NCI-H2171 treated with DMSO at 0.1 percent for 48 hours (cell line): ENCODE data around the gene SSBP4.
"Not testable (repeated sequence)": the region's sequence is repeated elsewhere in the genome, so short reads cannot be mapped to it uniquely, and the experiment has no call there.

Experiments used
- DNase-seq: peaks from one replicate; lab custom pipeline; 2025; lab: John Stamatoyannopoulos, UW

SSBP4 gene

DNA sequence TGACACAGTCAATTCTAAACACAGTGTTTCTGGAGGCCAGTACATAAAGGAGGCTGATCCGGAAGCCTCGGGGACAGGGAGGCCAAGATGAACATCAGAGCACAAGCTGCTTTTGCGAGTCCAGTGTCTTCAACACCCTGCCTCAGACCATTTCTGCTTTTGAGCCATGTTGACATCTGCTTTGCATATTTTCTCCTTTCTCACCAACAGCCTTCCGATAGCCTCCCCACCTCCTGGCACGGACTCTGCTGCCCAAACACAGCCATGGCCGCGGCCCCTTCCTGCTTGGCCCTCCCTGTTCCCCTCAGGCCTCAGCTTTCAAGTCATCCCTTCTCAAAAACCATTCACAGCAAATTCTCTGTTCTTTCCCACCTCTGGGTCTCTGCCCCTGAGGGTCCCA is 25.4 kb upstream of the SSBP4 start:
- DNase-seq, result no peak

DNA sequence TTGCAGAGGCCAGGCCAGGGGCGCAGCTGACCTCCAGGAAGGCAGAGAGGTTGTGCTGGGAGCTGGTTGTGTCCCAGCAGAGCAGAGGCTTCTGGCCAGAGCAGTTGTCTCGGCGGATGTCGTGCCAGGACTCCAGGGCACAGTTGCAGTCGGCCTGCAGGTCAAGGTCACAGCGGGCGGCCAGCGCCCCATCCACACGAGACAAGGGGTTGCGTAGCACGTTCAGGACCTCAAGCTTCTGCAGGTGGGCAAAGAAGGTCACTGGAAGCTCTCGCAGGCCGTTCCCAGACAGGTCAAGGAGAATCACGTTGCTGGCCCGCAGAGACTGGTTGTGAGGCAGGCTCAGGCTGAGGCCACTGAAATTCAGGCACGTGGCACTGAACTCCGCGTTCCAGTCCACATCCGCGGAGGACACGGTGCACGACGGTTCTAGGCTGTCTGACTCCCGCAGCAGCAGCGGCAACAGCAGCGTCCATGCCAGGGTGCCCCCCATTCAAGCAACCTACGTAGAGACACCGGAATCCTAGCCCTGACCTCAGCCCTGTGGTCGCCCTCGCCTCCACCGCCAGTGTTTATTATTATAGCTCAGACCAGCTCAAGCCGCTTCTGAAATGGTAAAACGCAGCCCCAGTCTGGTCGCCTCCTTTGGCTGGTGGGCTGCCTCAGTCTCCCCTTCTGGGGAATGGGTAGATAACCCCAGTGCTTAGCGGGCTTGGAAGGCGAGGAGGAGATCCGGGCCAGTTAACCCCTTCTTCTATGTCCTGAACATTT is 22.5 kb upstream of the SSBP4 start:
- DNase-seq, result no peak

DNA sequence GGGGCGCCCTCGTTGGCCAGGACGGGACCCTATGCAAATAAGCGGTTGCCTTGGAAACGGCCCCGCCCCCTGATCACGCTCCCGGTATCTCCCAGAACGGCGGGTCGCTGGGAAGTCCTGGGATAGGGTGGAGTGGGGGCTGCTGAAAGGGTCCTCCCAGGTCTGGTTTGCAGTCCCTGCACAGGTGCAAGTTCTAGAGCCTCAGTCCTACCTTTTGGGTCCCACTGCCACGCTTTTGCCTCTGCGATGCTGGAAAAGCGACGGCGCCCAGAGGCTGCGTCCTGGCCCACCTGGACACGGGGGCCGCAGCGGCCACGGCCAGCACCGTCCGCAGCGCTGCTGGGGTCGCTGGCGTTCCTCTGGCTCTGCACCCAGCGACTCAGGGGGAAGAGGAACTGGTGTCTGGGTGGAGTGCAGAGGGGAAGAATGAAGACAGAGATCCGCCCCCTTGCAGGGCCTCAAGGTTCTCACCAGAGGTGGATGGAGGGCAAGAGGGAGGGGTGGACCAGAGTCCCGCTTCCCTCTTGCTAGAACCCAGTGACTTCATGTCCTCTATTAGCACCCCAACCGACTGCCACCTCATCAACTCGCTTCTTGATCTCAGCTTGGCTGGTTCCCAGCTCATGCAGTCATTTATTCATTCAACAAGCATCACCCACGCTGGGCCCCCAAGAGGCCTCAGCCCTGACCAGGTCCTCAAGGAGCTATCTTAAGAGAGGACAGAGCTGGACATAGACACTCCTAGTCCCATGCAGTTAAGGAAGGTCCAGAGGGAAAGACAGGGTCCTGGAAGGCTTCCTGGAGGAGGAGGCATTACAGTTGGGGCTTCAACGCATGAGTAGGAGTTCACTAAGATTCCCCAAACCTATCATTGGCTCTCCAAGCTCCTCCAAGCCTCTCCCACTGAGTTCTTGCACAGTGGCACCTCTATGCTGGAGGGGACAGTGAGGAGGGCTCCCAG is 21.7 kb upstream of the SSBP4 start, which contains the start of gene LRRC25:
Gene LRRC25, minus strand, starts transcription at position 381 of the 961 bp plus-strand sequence. CDS start 659 bp downstream, outside the sequence.
- DNase-seq, result no peak

DNA sequence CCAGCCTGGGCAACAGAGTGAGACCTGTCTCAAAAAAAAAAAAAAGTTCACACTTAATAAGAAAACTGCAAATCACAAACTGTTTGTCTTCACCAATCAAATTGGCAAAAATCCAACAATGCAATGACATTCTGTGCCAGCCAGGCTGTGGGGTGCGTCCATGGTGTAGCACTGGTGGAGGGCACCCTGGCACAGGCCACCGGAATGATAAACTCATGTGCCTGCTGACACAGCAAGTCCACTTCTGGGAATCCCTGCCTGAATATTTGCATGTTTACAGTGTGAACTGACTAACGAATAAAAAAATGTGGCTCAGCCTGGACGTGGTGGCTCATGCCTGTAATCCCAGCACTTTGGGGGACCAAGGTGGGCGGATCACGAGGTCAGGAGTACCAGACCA is 20.2 kb upstream of the SSBP4 start:
- no peak for DNase-seq

DNA sequence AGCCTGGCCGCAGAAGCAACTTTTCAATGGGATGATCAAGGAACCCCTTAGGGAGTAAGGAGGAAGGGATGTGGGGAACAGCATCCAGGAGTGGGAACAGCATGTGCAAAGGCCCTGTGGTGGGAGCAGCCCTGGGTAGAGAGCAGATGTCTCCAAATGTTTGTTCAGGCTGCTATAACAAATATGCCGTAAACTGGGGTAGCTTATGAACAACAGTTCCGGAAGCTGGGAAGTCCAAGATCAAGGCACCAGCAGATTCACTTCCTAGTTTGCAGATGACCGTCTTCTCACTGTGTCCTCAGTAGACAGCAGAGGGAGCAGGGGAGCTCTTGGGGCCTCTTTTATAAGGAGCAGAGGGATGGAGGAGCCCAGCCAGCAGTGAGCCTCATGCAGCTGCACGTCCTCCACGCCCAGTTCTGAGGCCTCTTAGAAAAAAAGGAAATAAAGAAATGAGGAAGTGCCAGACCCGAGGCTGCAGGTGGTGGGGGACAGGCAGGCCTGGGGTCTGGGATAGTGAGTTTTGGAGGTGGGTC is 17.6 kb upstream of the SSBP4 start:
- no peak for DNase-seq

DNA sequence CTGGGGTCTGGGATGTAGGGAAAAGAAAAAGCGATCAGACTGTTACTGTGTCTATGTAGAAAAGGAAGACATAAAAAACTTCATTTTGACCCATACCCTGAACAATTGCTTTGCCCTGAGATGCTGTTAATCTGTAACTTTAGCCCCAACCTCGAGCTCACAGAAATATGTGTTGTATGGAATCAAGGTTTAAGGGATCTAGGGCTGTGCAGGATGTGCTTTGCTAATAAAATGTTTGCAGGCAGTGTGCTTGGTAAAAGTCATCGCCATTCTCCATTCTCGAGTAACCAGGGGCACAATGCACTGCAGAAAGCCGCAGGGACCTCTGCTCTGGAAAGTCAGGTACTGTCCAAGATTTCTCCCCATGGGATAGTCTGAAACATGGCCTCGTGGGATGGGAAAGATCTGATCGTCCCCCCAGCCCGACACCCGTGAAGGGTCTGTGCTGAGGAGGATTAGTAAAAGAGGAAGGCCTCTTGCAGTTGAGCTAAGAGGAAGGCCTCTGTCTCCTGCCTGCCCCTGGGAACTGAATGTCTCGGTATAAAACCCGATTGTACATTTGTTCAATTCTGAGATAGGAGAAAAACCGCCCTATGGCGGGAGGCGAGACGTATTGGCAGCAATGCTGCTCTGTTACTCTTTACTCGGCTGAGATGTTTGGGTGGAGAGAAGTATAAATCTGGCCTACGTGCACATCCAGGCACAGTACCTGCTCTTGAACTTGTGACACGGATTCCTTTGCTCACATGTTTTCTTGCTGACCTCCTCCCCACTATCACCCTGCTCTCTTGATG is 16.5 kb upstream of the SSBP4 start:
- not testable (repeated sequence) for DNase-seq

DNA sequence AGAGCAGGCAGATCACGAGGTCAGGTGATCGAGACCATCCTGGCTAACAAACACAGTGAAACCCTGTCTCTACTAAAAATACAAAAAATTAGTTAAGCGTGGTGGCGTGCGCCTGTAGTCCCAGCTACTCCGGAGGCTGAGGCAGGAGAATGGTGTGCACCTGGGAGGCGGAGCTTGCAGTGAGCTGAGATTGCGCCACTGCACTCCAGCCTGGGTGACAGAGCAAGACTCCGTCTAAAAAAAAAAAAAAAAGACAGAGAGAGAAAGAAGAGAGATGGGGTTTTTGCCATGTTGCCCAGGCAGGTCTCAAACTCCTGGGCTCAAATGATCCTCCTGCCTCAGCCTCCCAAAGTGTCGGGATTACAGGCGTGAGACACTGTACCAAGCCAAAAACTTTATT is 13.4 kb upstream of the SSBP4 start:
- DNase-seq, result not testable (repeated sequence)

DNA sequence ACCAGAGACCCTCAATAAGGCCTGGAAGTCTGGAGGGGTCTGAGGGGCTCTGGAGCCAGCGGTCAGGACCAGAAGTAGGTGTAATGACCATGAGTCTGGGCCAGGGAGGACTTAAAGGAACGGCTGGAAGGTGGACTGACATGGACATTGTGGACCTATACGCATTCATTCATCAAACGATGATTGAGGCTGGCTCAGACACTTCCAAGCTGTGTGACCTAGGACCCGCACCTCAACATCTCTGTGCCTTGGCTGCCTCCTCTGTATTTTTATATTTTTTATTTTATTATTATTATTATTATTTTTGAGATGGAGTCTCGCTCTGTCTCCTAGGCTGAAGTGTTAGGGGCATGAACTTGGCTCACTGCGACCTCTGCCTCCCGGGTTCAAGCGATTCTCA is 12.4 kb upstream of the SSBP4 start:
- no peak for DNase-seq

DNA sequence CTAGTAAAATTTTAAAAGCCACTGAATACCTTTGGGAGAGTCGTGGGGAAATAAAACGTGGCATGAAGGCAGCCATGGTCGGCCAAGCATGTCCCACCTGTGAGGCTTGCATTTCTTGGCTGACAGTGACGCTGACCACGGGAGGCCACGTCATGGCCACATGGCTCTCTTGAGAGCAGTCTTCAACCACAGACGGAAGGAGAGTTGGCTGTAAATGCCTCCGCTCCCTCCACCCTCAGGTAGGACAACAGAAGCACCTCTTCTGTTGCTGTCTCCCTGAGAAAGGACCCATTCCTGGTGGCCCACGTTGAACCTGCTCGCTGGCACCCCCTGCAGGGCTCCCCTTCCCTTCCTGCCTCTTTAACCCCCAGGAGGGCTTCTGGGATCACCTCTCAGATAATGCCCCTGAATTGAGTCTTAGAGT is 11.1 kb upstream of the SSBP4 start:
- no peak for DNase-seq

DNA sequence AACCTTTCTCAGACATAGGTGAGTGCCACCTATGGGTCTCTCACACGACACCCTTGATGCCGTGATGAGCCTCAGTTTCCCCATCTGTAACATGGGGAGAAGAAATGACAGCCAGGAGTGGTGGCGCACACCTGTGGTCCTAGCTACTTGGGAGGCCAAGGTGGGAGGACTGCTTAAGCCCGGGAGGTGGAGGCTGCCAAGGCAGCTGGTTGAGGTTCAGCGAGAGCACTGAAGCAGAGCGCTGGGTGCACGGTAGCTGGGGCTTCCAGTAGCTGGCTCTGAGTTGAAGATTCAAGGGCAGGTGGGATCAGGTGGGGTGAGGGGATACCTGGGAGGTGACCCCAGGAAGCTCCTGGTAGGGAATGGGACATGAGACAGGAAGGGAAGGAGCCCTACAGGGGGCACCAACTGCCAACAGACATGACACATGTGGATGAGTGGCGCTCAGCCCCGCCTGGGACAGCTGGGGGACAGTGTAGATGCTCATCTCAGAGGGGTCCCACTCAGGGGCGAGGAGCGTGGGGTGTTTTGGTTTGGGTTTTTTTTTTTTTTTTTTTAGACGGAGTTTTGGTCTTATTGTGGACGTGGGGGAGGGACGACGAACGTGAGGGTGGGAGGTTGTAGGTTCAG is 6.5 kb upstream of the SSBP4 start:
- no peak for DNase-seq

DNA sequence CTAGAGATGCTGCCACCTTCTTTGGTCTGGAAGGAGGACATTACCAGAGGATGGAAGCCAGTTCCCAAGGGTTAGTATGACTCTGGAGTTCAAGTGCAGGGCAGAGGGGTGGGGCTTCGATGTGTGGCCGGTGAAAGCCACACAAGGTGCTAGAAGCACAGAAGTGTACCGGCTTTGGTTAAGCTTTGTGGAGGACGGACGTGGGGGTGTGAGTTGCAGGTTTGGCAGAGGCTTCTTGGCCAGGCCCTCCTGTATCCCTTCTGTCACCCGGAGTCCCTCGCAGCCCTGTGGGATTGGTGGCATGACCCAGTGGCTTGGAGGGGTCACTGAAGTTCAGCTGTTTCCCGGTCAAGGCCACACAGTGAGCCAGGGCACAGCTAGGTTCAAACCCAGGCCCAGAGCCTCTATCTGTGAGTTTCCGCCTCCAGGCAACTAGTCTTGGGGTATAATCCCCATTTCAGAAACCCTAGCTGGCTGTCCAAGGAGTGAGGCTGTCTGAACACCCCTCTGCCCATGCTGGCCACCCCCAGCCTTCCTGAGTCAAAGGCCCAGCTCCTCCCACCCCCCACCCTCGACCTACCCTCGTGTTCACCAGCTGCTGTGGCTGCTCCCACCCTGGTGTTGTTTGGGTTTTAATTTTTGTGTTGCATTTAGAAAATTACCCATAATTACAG is 4.6 kb upstream of the SSBP4 start:
- no peak for DNase-seq

DNA sequence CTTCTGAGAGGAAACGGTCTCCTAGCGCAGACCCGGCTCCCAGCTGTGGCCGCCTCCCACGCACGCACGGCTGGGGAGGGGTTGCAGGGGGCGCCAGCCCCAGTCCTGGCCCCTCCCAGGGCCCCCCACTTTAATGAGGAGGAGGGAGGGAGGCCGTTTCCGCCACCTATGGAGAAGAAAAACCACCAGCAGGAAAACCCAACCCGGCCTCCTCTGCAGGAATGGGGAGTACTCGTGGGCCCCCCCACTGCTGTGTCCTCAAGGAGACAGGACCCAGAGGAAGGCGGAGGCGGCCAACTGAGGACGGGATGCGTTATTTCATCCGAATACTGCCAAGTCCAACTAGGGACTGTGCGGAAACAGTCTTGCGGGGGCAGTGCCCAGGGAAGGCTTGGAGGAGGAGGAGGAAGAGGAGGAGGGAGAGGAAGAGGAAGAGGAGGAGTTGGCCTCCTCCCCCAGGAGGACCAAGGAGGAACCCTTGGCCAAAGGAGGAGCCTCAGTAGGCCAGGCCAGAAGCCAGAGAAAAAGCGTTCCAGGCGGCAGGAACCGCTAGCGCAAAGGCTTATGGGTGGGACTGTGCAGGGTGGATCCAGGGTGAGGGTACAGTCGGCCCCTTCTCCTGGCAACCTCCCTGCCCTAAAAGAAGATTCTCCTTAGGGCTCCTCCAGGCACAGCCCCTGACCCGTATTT is 3.9 kb upstream of the SSBP4 start:
- DNase-seq, result no peak

DNA sequence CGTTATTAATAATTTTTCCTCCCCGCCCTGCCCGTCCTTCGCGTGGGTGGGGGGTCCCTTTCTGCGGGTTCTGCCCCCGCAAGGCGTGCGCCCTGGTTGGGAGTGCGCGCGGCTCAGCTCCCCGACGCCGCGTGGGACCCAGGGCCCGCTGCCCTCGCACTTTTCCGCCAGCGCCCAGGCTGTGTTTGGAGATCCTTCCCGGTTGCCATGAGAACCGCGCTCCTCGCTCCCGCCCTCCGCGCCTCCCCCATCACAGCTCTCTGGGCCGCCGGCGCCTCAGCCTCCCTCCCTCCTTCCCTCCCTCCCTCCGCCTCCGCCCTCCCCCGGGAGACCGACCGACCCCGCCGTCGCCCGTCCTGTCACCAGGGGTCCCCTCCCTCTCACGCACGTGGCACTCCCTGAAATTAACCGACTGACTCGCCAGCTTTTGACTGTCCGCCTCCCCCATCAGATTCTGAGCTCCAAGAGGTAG is 2.4 kb upstream of the SSBP4 start:
- peak; percentile 87 for DNase-seq

DNA sequence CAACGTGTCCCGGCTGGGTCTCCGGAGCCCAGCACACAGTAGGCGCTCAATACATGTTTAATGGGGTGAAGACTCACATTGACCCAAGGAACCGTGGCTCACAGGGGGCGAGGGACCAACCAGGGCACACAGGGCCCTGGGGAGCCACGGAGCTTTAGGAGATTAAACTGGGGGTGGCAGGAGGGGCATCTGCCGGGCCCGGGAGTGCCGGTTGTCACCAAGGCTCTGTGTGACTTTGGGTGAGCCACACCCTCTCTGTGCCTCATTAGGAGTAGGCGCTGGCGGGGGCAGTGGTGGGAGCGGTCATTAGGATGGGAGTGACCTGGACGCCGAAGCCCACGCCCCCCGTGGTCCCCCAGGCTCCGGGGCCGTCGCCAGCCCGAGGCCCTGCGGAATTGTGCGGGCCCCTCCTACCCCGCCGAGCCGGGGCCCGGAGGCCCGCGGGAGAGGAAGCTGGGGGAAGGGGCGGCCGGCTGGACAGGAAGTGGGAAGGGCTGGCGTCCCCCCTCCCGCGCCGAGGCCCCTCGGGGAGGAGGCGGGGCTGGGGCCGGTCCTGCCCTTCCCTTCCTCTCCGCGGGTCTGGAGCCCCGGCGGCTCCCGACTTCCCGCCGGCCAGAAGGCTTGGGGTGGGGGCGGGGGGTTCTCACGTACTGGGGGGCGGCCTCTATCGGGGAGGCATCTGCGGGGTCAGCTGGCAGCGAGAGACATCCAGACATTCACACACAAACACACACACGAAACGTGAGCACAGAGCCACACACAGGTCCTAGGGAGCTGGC is 1.8 kb upstream of the SSBP4 start:
- DNase-seq, result peak; percentile 60

DNA sequence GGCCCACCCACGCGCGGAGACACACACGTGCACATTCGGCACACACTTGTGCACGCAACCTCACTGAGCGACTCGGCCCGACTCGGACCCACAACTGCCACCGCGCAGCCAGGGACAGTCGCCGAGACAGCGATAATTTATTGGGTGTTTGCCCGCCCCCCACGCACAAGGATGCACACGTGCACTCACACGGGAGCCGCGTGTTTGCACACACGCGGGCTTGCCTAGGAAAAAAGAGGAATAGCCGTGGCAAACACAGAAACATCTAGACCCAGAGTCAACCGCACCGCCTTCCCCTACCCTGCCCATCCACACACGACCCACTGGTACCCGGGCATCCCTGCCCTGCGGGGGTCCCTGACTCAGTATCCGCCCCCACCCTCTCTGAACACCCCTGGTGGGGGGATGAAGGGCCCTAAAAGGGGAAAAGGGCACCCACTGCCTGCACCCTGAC is 1.1 kb upstream of the SSBP4 start:
- no peak for DNase-seq

DNA sequence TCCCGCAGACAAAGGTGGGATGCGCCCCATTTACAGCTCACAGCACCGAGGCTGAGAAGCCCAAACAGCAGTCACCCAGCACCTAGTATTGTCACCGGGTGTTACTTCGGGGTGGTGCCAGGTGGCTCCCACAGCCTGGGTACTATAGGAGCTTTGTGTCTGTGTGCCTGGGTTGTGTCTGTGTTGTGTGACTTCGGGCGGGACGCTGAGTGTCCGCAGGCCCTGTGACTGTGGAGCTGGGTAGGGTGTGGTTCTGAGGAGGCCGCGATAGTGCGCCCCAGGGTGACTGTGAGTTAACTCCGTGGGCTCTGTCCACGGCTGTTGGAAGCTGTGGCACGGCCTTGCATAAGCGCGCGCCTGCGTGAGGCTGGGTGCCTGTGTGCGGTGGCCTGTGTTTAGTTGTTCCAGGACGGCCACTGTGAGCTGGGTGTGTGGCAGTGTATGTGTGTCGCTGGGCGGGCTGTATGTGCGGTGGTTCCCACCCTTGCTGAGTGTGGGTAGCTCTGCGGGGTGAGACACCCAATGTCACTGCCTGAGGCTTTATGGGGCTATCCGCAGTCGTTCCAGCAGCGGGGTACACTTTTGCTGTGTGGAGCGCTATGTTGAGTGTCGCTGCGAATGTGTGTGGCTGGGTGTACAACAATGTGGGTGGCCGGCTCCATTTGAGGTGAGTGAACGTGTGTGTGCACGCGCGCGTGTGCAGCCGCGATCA is 559 bp upstream of the SSBP4 start:
- DNase-seq, result peak; percentile 35

DNA sequence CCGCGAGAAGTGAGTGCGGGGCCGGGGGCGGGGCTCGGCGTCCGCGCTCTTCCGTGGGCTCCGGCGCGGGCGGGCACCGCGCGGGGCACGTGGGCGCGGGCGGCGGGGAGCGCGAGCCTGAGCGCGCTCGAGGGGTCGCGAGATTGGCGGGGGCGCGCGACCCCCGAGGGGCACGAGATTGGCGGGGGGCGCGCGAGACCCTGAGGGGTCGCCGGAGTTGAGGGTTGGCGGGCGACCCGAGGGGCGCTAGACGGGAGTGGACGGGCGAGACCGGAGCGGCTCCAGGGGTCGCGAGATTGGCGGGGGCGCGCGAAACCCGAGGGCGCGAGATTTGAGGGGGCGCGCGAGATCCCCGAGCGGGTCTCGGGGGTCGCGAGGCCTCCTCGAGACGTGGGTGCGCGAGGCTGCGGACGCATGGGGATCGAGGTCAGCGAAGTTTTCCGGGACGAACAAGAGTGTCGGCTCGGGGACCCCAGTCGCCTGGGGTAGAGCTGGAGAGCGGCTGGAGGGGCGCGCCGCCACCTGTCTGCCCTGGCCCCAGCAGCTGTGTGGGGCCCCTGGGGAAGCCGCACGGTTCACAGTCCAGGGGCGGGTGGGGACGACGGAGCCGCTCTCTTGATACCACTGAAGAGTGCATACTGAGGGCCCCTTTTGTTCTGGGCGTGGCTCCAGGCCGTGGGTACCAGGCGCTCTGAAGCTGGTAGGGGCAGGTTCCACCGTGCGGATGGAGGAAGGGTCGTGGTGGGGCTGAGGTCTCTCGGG is 682 bp downstream of the SSBP4 start:
- DNase-seq, result peak; percentile 52

DNA sequence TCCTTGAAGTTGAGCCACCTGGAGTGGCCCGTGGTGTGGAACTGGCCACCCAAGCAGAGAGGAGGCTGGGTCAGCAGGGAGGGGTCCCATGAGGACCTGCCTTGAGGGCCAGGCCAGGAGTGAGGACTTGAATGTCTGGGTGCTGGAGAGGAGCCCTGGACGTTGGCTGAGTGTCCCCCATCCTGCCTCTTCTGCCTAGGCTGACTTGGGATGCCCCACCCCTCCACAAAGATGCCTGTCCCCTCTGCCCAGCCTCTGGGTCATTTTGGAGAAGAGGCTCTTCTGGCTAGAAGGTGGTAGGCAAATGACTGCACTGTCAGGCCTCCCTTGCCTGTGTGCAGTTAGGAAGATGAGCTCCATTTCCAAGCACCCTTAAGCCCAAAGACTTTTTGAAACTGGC is 1.7 kb downstream of the SSBP4 start:
- DNase-seq, result no peak
